ENCODE data around the gene GAN. TPM values are rescaled to one million over a fixed set of nuclear protein-coding genes. Genes with fewer than 3 reads are reported as not detected.

The GAN gene
- total RNA-seq, 1 donor from 2014 or later, result 9.0 TPM

Other genes starting within 250 kb of the GAN start
- gene C16orf46, start 237.7 kb upstream of the GAN start, total RNA-seq, result 0.38 TPM
- 43.6 TPM for gene GCSH, start 218.6 kb upstream of the GAN start, total RNA-seq
- gene BCO1, start 76.3 kb upstream of the GAN start, total RNA-seq, result not detected
- gene CMIP, start 129.8 kb downstream of the GAN start, total RNA-seq, result 11.1 TPM

Measured in Right ventricle myocardium superior (tissue), 1 donor.